Right renal cortex interstitium (tissue), 3 donors: ENCODE measurements around the gene CREBRF. TPM values are rescaled to one million over a fixed set of nuclear protein-coding genes. Genes with fewer than 3 reads are reported as not detected.
"Not testable (repeated sequence)": the region's sequence is repeated elsewhere in the genome, so short reads cannot be mapped to it uniquely, and the experiment has no call there.

Source experiments
- DNase-seq, 3 donors: peaks; one replicate each; pipeline ENCODE4 v3.0.0-alpha.2; 2013; ENCODE audit warnings: low read depth in 3 of 3, low spot score in 2 of 3
- polyA plus RNA-seq, 3 donors: library from polyadenylated mRNA; unstranded; fragments of 120-200 nt; gene quantifications; one replicate each; pipeline ENCODE4 v1.2.1, GENCODE V29; 2013; ENCODE audit not compliant: insufficient read length in 3 of 3

CREBRF gene
- 10 to 100 TPM; 21.5 to 25.2 (median 24.6) TPM for polyA plus RNA-seq

- peak; percentile 85 to 91 (median 88) for DNase-seq
These were observed at the start of gene CREBRF for GRCh38 chr5:173055983-173056782. Gene CREBRF, plus strand, starts transcription at chr5:173056352. Its CDS starts 24,424 bp downstream, at chr5:173080776.

- no peak for DNase-seq
These were observed 46.1 kb upstream of the CREBRF start for GRCh38 chr5:173010021-173010420.

GRCh38 chr5:173010547-173011464, 45.3 kb upstream of the CREBRF start:
- no peak for DNase-seq

GRCh38 chr5:173011566-173011965, 44.6 kb upstream of the CREBRF start:
- no peak for DNase-seq

GRCh38 chr5:173012882-173013281, 43.3 kb upstream of the CREBRF start:
- DNase-seq = no peak

GRCh38 chr5:173014671-173015070, 41.5 kb upstream of the CREBRF start:
- DNase-seq = no peak

GRCh38 chr5:173015192-173015591, 41.0 kb upstream of the CREBRF start:
- DNase-seq = no peak

GRCh38 chr5:173015598-173016455, 40.3 kb upstream of the CREBRF start:
- DNase-seq = no peak

- no peak for DNase-seq
These were observed 39.5 kb upstream of the CREBRF start for GRCh38 chr5:173016598-173017046.

- DNase-seq = not testable (repeated sequence)
These were observed 39.1 kb upstream of the CREBRF start for GRCh38 chr5:173017087-173017486.

- DNase-seq = no peak
These were observed 37.8 kb upstream of the CREBRF start for GRCh38 chr5:173018358-173018757.

- DNase-seq = no peak
These were observed 36.0 kb upstream of the CREBRF start for GRCh38 chr5:173020154-173020581.

- DNase-seq = no peak
These were observed 35.5 kb upstream of the CREBRF start for GRCh38 chr5:173020643-173021042.

GRCh38 chr5:173025651-173026050, 30.5 kb upstream of the CREBRF start:
- no peak for DNase-seq

- no peak for DNase-seq
These were observed 28.2 kb upstream of the CREBRF start for GRCh38 chr5:173027905-173028304.

GRCh38 chr5:173028811-173029327, 27.3 kb upstream of the CREBRF start:
- DNase-seq = no peak

GRCh38 chr5:173029499-173029921, 26.6 kb upstream of the CREBRF start:
- no peak for DNase-seq

GRCh38 chr5:173032096-173032495, 24.1 kb upstream of the CREBRF start:
- DNase-seq = not testable (repeated sequence)

GRCh38 chr5:173032730-173033129, 23.4 kb upstream of the CREBRF start:
- DNase-seq = no peak

GRCh38 chr5:173033923-173034322, 22.2 kb upstream of the CREBRF start:
- no peak for DNase-seq
